Measurements from ENCODE around the gene ARHGAP22.

The ARHGAP22 gene

DNA sequence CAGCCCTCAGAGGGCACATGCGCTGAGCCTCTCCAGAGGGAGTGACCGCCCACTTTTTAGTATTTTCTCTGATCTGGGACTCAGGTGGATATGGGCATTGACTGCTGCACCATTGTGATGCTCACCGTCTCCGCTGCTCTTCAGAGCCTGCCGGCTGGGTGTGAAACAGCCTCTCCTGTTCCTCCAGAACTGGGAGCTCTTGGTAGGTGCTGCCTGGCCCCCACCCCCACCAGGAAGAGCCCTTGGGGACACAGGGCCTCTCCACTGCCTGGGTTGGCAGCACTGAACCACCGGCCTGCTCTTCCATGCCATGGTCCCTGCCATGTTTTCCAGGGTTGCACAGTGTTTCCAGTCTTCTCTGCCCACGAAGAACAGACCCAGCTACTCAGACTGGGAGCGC is 36.3 kb downstream of the ARHGAP22 start:
- Histone ChIP-seq H3K9me3 (no peaks in the 10 kb centered on the region), H3K36me3 (no peaks in the 10 kb centered on the region), H3K27ac (no peak overlapping the region), H3K4me3 (no peak overlapping the region), H3K27me3 (no peaks in the 10 kb centered on the region), H3K4me1 (no peaks in the 10 kb centered on the region)
- TF ChIP-seq, protein P1, sequence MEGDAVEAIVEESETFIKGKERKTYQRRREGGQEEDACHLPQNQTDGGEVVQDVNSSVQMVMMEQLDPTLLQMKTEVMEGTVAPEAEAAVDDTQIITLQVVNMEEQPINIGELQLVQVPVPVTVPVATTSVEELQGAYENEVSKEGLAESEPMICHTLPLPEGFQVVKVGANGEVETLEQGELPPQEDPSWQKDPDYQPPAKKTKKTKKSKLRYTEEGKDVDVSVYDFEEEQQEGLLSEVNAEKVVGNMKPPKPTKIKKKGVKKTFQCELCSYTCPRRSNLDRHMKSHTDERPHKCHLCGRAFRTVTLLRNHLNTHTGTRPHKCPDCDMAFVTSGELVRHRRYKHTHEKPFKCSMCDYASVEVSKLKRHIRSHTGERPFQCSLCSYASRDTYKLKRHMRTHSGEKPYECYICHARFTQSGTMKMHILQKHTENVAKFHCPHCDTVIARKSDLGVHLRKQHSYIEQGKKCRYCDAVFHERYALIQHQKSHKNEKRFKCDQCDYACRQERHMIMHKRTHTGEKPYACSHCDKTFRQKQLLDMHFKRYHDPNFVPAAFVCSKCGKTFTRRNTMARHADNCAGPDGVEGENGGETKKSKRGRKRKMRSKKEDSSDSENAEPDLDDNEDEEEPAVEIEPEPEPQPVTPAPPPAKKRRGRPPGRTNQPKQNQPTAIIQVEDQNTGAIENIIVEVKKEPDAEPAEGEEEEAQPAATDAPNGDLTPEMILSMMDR (IDR thresholded peaks at IDR 0.05) = no peak
- DNase-seq = no peak
- intact Hi-C loops (cut with DNase I; ENCODE audit: low total_unique reads) = no loop called here

DNA sequence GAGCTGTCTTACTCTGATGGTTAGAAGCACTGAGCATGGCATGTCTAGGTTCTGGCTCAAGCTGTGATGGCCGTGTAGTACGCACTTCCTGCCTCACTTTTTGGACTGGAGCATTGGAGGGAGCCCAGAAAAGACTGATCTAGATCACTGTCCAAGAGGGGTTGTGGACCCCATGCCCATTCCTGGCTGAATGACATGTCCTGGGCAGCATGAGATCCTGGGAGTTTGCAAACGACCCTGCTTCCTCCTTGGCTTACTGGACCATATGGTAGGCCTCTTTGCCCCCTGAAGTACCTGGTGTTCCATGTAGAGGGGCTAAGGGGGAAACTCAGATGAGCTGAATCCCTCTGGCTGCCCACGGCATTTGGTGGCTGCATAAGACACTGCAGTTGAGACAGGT is 36.7 kb downstream of the ARHGAP22 start:
- intact Hi-C loops (cut with DNase I; ENCODE audit: low total_unique reads) = no loop called here
- H3K27ac ChIP-seq = no peak overlapping the region
- TF ChIP-seq, protein P1 (IDR thresholded peaks at IDR 0.05) = no peak
- no peaks in the 10 kb centered on the region for H3K9me3 ChIP-seq
- H3K4me1 ChIP-seq = no peaks in the 10 kb centered on the region
- H3K4me3 ChIP-seq = no peak overlapping the region
- no peak for DNase-seq
- no peaks in the 10 kb centered on the region for H3K36me3 ChIP-seq
- no peaks in the 10 kb centered on the region for H3K27me3 ChIP-seq

DNA sequence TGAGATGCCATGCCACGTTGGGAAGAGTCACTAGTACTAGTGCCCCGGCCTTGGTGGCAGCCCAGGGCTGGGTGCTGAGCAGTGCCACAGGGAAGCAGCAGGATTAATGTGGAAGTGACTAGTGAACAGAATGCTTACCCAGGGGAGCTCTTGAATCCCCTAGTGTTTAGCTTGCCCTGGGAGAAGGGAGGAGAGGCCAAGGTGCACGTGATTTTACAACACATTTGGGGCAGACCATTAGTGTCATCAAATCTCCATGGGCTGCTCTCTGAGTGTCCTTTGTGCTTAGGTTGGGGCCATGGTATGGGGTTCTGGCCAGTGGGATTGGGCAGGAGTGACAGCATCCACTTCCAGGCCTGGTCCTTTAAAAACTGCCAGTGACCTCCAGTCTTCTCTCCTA is 37.5 kb downstream of the ARHGAP22 start:
- intact Hi-C loops (cut with DNase I; ENCODE audit: low total_unique reads) = no loop called here
- no peak overlapping the region for H3K4me3 ChIP-seq
- TF ChIP-seq, protein P1 (IDR thresholded peaks at IDR 0.05) = no peak
- no peaks in the 10 kb centered on the region for H3K9me3 ChIP-seq
- no peak for DNase-seq
- H3K36me3 ChIP-seq = no peaks in the 10 kb centered on the region
- no peak overlapping the region for H3K27ac ChIP-seq
- H3K27me3 ChIP-seq = no peaks in the 10 kb centered on the region
- H3K4me1 ChIP-seq = no peaks in the 10 kb centered on the region

DNA sequence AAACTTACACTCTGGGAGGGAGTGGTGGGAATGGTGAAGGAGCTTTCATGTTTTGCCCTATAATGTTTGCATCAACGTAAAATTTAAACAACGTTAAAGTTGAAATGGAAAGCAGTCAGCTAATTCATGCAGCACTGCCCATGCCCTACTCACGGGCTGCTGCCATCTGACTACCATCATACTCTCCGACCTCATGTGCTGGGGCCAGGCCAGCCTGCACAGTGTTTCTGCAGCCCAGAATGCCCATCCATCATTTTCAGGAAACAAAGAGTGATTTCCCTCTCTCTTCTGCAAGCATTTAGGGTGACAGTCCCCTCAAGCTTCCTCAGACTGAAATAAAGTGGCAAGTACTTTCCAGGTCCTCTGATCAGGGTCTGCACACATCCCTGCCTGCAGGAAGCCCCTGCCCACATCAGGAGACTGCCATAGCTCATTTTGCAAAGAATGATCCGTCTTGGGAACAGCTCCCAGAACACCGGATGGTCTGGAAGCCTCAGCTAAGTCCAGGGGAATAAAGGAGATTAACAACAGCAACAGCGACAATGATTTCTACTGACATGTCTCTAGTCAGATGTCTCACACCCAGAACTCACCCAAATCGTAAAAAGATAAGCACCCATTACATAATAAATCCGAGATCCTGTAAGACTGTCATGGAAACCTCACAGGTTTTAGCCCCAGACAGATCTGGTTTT is 40.3 kb downstream of the ARHGAP22 start:
- Histone ChIP-seq H3K27me3 (no peaks in the 10 kb centered on the region), H3K9me3 (no peaks in the 10 kb centered on the region), H3K36me3 (no peaks in the 10 kb centered on the region), H3K4me1 (no peaks in the 10 kb centered on the region), H3K4me3 (no peak overlapping the region), H3K27ac (no peak overlapping the region)
- no peak for DNase-seq
- intact Hi-C loops (cut with DNase I; ENCODE audit: low total_unique reads) = no loop called here
- TF ChIP-seq, protein P1 (IDR thresholded peaks at IDR 0.05) = no peak

GRCh38 chr10:48557511-48558123 is 47.3 kb downstream of the ARHGAP22 start:
- Histone ChIP-seq H3K4me1 (no peaks in the 10 kb centered on the region), H3K4me3 (no peak overlapping the region), H3K9me3 (no peaks in the 10 kb centered on the region), H3K27ac (no peak overlapping the region), H3K27me3 (no peaks in the 10 kb centered on the region), H3K36me3 (no peaks in the 10 kb centered on the region)
- DNase-seq = no peak
- intact Hi-C loops (cut with DNase I; ENCODE audit: low total_unique reads) = no loop called here
- TF ChIP-seq, protein P1 (IDR thresholded peaks at IDR 0.05) = no peak
